ENCODE measurements around the gene ALKBH3.

DNA sequence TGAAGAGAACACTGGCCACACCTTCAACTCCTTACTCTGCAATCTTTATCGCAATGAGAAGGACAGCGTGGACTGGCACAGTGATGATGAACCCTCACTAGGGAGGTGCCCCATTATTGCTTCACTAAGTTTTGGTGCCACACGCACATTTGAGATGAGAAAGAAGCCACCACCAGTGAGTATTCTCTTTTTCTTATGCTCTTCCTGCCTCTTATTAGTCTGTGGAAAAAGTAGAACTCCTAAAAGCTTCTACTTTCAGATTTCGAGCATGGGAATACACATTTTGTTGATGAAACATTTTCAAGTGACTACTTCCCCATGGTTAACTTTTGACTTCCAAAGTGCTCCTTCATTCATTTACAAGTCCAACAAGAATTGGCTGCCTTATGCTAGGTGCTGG, 20.9 kb downstream of the ALKBH3 start:
- TF ChIP-seq, protein P1, sequence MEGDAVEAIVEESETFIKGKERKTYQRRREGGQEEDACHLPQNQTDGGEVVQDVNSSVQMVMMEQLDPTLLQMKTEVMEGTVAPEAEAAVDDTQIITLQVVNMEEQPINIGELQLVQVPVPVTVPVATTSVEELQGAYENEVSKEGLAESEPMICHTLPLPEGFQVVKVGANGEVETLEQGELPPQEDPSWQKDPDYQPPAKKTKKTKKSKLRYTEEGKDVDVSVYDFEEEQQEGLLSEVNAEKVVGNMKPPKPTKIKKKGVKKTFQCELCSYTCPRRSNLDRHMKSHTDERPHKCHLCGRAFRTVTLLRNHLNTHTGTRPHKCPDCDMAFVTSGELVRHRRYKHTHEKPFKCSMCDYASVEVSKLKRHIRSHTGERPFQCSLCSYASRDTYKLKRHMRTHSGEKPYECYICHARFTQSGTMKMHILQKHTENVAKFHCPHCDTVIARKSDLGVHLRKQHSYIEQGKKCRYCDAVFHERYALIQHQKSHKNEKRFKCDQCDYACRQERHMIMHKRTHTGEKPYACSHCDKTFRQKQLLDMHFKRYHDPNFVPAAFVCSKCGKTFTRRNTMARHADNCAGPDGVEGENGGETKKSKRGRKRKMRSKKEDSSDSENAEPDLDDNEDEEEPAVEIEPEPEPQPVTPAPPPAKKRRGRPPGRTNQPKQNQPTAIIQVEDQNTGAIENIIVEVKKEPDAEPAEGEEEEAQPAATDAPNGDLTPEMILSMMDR (IDR thresholded peaks at IDR 0.05), result no peak
- no peak for TF ChIP-seq POLR2A (IDR thresholded peaks at IDR 0.05)

All from heart left ventricle (tissue), 13 donors.